Naive thymus-derived CD8-positive, alpha-beta T cell (primary cell): Measurements from ENCODE around the gene DYNC1H1. TPM values are rescaled to one million over a fixed set of nuclear protein-coding genes. Genes with fewer than 3 reads are reported as not detected.
"Not testable (repeated sequence)": the region's sequence is repeated elsewhere in the genome, so short reads cannot be mapped to it uniquely, and the experiment has no call there.

ENCODE experiments used
- ATAC-seq, 2 donors: fragments of 150-1000 bp; cut with Tn5 transposase in 1 of 2; sonication (Bioruptor Pico), chemical (Tn5 transposase) in 1 of 2; 1 replicate in 1 of 2; 2 replicates in 1 of 2; pipeline ENCODE4 v1.10.0; 2021; ENCODE audit warnings: mild to moderate bottlenecking in 2 of 2, moderate library complexity in 2 of 2
- POLR2A ChIA-PET: fragments of 350-600 bp; sonication (Branson Sonifier 250); formaldehyde crosslinking; loops from one replicate; lab custom pipeline; 2021; ENCODE audit warnings: antibody characterized with exemption; lab: Charles Lee
- DNase-seq, 10 donors: peaks; one replicate each; pipeline versions ENCODE4 v3.0.0 to v3.0.0-alpha.2; 2020 to 2022
- H3K27ac Mint-ChIP-seq, 10 donors: one replicate each; pipeline ENCODE4 v1.8.0; 2020 to 2022; ENCODE audit warnings: mild to moderate bottlenecking in 10 of 10, mixed read lengths in 10 of 10, moderate library complexity in 4 of 10, inconsistent platforms in 1 of 10
- H3K27me3 Mint-ChIP-seq, 5 donors: one replicate each; pipeline ENCODE4 v1.8.0; 2021 to 2022; ENCODE audit warnings: mixed read lengths in 5 of 5
- H3K36me3 Mint-ChIP-seq, 3 donors: one replicate each; pipeline ENCODE4 v1.8.0; 2020 to 2022; ENCODE audit warnings: mixed read lengths in 3 of 3, mild to moderate bottlenecking in 2 of 3, inconsistent platforms in 1 of 3
- H3K4me1 Mint-ChIP-seq, 4 donors: one replicate each; pipeline ENCODE4 v1.8.0; 2021 to 2022; ENCODE audit warnings: mixed read lengths in 4 of 4
- H3K4me3 Mint-ChIP-seq, 10 donors: one replicate each; pipeline ENCODE4 v1.8.0; 2020 to 2022; ENCODE audit warnings: mild to moderate bottlenecking in 10 of 10, mixed read lengths in 10 of 10, moderate library complexity in 6 of 10, inconsistent platforms in 1 of 10
- H3K9me3 Mint-ChIP-seq, 9 donors: one replicate each; pipeline ENCODE4 v1.8.0; 2020 to 2022; ENCODE audit warnings: mixed read lengths in 9 of 9, mild to moderate bottlenecking in 3 of 9, inconsistent platforms in 1 of 9, moderate library complexity in 1 of 9
- polyA plus RNA-seq, 3 donors: library from polyadenylated mRNA; unstranded; fragments of 300-500 nt; fragmentation: Illumina TruSeq; gene quantifications; one replicate each; pipeline ENCODE4 v1.2.3, GENCODE V29; 2021
- total RNA-seq, 8 experiments: library from RNA in 2 of 8; stranded (reverse) in 2 of 8; gene quantifications; one replicate each; pipeline ENCODE4 v1.2.3 and lab custom pipeline; 2021 to 2026

The DYNC1H1 gene
- total and polyA plus RNA-seq, 5 experiments from 2014 or later: 23.4 to 278 (median 42.0) TPM

GRCh38 chr14:102081231-102082080, 117.1 kb downstream of the DYNC1H1 start:
- no peak for ATAC-seq
- Mint-ChIP-seq H3K27ac (peak overlapping the region in 7 of 10 donors; percentile 33 to 100 (median 69)), H3K4me3 (peak overlapping the region in 8 of 10 donors; percentile 7 to 90 (median 32)), H3K9me3 (no peaks in the 10 kb centered on the region), H3K4me1 (peaks cover 23 to 64% (median 61%) of the 10 kb centered on the region in 4 donors), H3K36me3 (peaks cover 23 to 83% (median 42%) of the 10 kb centered on the region in 3 donors), H3K27me3 (no peaks in the 10 kb centered on the region)
- POLR2A ChIA-PET: interaction anchor here (0.6 kb wide), 1 partner anchor 27 kb away, joined by 3 read pairs; no protein-coding TSS in a partner anchor
- no peak for DNase-seq

DNA sequence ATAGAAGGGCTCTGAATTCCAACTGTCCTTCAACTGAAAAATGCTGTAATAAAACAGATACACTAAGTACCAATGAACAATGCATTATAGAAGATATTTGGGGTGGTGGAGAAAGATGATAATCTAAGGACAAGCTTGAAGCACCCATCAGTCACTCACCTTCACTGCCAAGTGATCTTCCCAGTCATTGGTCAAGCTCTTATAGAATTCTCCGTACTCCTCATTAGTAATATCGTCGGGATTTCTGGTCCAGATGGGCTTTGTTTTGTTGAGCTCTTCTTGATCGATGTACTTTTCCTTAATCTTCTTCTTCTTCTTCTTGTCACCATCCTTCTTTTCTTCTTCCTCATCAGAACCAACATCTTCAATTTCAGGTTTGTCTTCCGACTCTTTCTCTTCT, 120.1 kb downstream of the DYNC1H1 start:
- peak overlapping the region; percentile 48 to 100 (median 98) for H3K27ac Mint-ChIP-seq
- peak overlapping the region; percentile 90 to 98 (median 96) for H3K4me3 Mint-ChIP-seq
- not testable (repeated sequence) for H3K27me3 Mint-ChIP-seq, H3K9me3 Mint-ChIP-seq, DNase-seq, ATAC-seq
- H3K4me1 Mint-ChIP-seq: peaks cover 31 to 78% (median 77%) of the 10 kb centered on the region in 4 donors
- POLR2A ChIA-PET: interaction anchor here (0.9 kb wide), 1 partner anchor 273 kb away, joined by 3 read pairs; no protein-coding TSS in a partner anchor
- peaks cover 23 to 68% (median 39%) of the 10 kb centered on the region in 3 donors for H3K36me3 Mint-ChIP-seq

- POLR2A ChIA-PET: interaction anchor here (0.9 kb wide), 1 partner anchor 274 kb away, joined by 3 read pairs; no protein-coding TSS in a partner anchor
- peak overlapping the region; percentile 48 to 100 (median 98) for H3K27ac Mint-ChIP-seq
Observed at GRCh38 chr14:102084931-102085330, 120.6 kb downstream of the DYNC1H1 start.

DNA sequence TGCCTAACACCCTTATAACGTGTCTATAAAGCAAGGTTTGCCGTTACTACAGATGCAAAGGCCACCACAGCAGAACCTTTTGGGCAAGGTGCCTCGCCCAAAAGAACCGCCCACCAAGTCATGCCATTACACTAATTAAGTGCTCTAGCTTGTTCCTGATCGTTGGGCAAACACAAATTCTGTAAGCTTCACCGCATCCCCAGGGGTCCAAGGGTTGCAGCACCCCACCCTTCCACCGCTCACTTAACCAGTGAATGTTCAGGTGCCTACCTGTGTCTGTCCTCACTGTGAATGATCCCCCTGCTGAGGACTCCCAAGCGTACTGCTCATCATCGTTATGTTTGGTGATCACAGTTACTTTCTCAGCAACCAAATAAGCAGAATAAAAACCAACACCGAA, 121.1 kb downstream of the DYNC1H1 start:
- peak overlapping the region; percentile 91 to 100 (median 98) for H3K27ac Mint-ChIP-seq
- POLR2A ChIA-PET: no interaction called here
- no peaks in the 10 kb centered on the region for H3K9me3 Mint-ChIP-seq
- H3K4me1 Mint-ChIP-seq: peaks cover 37 to 81% (median 77%) of the 10 kb centered on the region in 4 donors
- H3K27me3 Mint-ChIP-seq: no peaks in the 10 kb centered on the region
- H3K4me3 Mint-ChIP-seq: peak overlapping the region; percentile 90 to 98 (median 96)
- H3K36me3 Mint-ChIP-seq: peaks cover 23 to 58% (median 39%) of the 10 kb centered on the region in 3 donors
- ATAC-seq: no peak
- DNase-seq: no peak

More at GRCh38 chr14:102084931-102085330, 120.6 kb downstream of the DYNC1H1 start:
- no peaks in the 10 kb centered on the region for H3K9me3 Mint-ChIP-seq
- ATAC-seq (no peak), DNase-seq (no peak)
- H3K4me1 Mint-ChIP-seq: peaks cover 33 to 82% (median 79%) of the 10 kb centered on the region in 4 donors
- no peaks in the 10 kb centered on the region for H3K27me3 Mint-ChIP-seq
- peaks cover 23 to 64% (median 39%) of the 10 kb centered on the region in 3 donors for H3K36me3 Mint-ChIP-seq
- H3K4me3 Mint-ChIP-seq: peak overlapping the region; percentile 90 to 98 (median 96)

DNA sequence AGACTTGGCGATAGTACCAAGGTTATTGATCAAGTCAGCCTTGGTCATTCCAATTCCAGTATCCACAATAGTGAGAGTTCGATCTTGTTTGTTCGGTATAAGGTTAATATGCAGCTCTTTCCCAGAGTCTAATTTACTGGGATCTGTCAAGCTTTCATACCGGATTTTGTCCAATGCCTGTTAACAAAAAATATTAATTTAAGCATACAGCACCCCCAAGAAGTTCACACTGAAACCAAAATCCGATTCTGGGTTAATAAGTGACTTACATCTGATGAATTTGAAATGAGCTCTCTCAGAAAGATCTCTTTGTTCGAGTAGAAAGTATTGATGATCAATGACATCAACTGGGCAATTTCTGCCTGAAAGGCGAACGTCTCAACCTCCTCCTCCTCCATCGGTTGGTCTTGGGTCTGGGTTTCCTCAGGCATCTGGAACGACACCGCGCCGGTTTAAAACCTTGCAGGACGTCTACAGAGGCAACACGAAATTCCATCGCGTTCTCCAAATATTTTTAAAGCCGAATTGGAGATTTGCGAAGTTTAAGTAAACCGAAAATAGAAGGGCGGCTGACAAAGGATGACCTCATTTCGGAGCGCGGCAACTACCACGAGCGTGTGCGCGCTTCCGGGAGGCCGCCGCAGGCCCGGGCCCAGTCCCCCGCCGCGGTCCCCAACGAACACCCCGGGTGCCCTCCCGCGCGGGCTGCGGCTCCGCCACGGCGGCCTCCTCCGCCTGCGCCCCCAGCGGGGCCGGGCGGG, 121.8 kb downstream of the DYNC1H1 start:
- no peaks in the 10 kb centered on the region for H3K9me3 Mint-ChIP-seq
- DNase-seq (peak in 9 of 10 donors; percentile 59 to 84 (median 67)), ATAC-seq (peak; percentile 52 to 61)
- H3K4me1 Mint-ChIP-seq: peaks cover 36 to 75% (median 73%) of the 10 kb centered on the region in 4 donors
- H3K36me3 Mint-ChIP-seq: peaks cover 23 to 52% (median 35%) of the 10 kb centered on the region in 3 donors
- H3K27ac Mint-ChIP-seq: peak overlapping the region; percentile 91 to 100 (median 98)
- no peaks in the 10 kb centered on the region for H3K27me3 Mint-ChIP-seq
- POLR2A ChIA-PET: interaction anchor here (0.5 to 1.1 kb wide), 3 partner anchors 27 to 1876 kb away, joined by 3 to 5 read pairs (median 4); partner anchors contain the start of gene DYNC1H1
- peak overlapping the region; percentile 90 to 98 (median 96) for H3K4me3 Mint-ChIP-seq

DNA sequence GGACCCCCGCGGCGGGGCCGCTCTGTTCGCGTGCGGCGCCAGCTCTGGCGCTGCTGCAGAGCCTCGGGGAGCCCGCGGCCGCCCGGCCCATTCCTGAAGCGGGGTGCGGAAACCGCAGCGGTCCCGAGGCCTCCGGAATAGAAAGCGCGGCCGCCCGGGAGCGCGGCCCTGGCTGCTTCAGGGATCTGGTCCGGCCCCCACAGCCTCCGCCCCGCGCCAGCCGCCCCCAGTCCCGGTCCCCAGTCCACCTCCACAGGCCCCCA, 122.3 kb downstream of the DYNC1H1 start:
- Mint-ChIP-seq H3K9me3 (no peaks in the 10 kb centered on the region), H3K27me3 (no peaks in the 10 kb centered on the region), H3K4me1 (peaks cover 35 to 70% (median 68%) of the 10 kb centered on the region in 4 donors), H3K4me3 (peak overlapping the region; percentile 78 to 96 (median 88)), H3K36me3 (peaks cover 23 to 47% (median 34%) of the 10 kb centered on the region in 3 donors), H3K27ac (peak overlapping the region; percentile 87 to 97 (median 96))
- POLR2A ChIA-PET: interaction anchor here (0.5 to 1.1 kb wide), 2 partner anchors 123 to 1876 kb away, joined by 4 to 5 read pairs; partner anchors contain the start of gene DYNC1H1
- ATAC-seq: peak in 1 of 2 donors; percentile 30
- DNase-seq: no peak

DNA sequence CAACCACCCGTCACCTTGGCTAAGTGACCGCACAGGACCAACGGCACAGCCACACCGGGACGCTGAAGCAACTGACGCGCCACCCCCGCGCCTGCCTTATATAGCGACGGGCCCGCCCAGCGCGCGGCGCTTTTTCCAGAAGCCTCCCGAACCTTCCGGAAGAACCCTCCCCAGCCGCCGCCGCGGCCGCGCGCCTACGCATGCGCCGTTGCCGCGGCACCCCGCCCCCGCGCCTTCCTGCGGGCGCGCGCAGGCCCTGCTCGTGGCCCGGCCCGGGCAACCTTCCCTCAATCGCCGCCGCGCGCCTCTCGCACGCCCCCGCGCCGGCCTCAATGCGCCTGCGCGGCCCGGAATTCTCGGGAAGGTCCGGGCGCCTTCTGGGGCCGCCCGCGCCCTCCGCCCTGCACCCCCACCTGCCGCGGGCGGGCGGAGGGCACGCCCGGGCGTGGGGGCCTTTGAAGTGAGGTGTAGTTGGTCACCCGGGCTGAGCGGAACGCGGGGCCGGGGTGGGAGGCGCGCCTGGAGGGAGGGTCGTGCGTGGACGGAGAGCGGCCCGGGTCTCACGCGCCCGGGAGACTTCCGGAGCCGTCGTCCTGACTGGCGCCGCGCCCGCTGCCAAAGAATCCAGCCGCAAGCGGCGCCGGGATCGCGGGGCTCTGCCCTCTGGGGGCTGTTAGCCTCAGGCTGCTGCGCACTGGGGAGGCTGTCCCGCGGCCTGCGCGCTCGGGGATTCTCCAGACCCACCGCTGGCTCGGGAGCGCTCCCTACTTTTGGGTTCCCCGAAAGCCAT, 122.8 kb downstream of the DYNC1H1 start, which contains the start of gene HSP90AA1:
HSP90AA1 (minus strand) TSS at position 73 of the 790 bp plus-strand sequence. CDS start 666 bp downstream, outside the sequence.
- DNase-seq: peak; percentile 89 to 97 (median 94)
- POLR2A ChIA-PET: interaction anchor here (0.5 to 1.7 kb wide), 10 partner anchors 8 to 1857 kb away, joined by 3 to 12 read pairs (median 5); partner anchors contain the start of gene DYNC1H1
- ATAC-seq: peak; percentile 66 to 79
- H3K9me3 Mint-ChIP-seq: no peaks in the 10 kb centered on the region
- H3K4me1 Mint-ChIP-seq: peaks cover 31 to 64% (median 63%) of the 10 kb centered on the region in 4 donors
- H3K4me3 Mint-ChIP-seq: peak within 1 kb of the TSS; percentile 90 to 98 (median 97)
- no peaks in the 10 kb centered on the region for H3K27me3 Mint-ChIP-seq
- H3K36me3 Mint-ChIP-seq: peaks cover 18 to 42% (median 31%) of the 10 kb centered on the region in 3 donors
- peak within 1 kb of the TSS; percentile 92 to 100 (median 98) for H3K27ac Mint-ChIP-seq

- DNase-seq: no peak
- Mint-ChIP-seq H3K27me3 (no peaks in the 10 kb centered on the region), H3K9me3 (no peaks in the 10 kb centered on the region), H3K27ac (peak overlapping the region; percentile 74 to 97 (median 95)), H3K36me3 (peaks cover 18 to 36% (median 26%) of the 10 kb centered on the region in 3 donors), H3K4me1 (peaks cover 28 to 61% (median 58%) of the 10 kb centered on the region in 4 donors), H3K4me3 (peak overlapping the region; percentile 85 to 97 (median 96))
- POLR2A ChIA-PET: interaction anchor here (0.5 to 1.7 kb wide), 11 partner anchors 9 to 1857 kb away, joined by 3 to 12 read pairs (median 5); partner anchors contain the start of gene DYNC1H1
- ATAC-seq: no peak
Observed at GRCh38 chr14:102087762-102088011, 123.3 kb downstream of the DYNC1H1 start.

GRCh38 chr14:102088012-102088792, 123.8 kb downstream of the DYNC1H1 start:
- Mint-ChIP-seq H3K4me3 (peak overlapping the region; percentile 85 to 97 (median 96)), H3K27ac (peak overlapping the region; percentile 85 to 97 (median 96)), H3K27me3 (no peaks in the 10 kb centered on the region), H3K4me1 (peaks cover 26 to 56% (median 53%) of the 10 kb centered on the region in 4 donors), H3K9me3 (no peaks in the 10 kb centered on the region), H3K36me3 (peaks cover 15 to 31% (median 24%) of the 10 kb centered on the region in 3 donors)
- POLR2A ChIA-PET: interaction anchor here (0.5 to 1.7 kb wide), 11 partner anchors 8 to 1858 kb away, joined by 3 to 12 read pairs (median 6); partner anchors contain the start of gene DYNC1H1
- DNase-seq (peak in 9 of 10 donors; percentile 26 to 69 (median 50)), ATAC-seq (peak; percentile 5 to 25)

DNA sequence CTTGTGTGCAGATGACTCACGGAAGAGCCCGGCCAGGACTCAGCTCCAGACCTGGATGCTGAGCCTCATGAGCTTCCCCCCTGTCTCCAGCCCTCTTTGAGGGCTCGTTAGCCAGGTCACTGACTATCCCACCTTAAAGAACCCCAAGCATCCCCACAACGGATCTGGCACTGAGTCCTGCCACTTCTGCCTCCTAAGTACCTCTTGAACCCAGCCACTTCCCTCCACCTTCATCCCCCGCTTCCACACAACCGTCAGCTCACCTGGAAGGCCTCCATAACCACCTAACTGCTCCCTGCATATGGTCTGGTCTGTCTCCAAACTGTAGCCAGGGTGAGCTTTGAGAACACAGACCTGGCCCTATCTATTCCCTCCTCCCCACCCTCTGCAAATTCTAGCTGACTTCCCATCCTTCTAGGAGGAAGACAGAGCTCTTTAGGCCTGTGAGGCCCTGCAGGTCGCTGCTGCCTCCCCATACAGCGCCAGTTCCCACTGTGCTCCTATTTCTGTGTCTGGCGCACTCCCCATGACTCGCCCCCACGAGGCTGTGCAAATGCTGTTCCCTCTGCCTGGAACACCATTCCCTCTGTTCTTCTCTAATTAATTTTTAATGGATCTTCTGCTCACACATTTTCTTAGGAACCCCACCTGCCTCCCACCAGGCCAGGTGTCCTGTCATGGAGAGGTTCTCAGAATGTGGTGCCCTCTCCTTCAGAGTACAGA, 125.4 kb downstream of the DYNC1H1 start:
- peak overlapping the region in 9 of 10 donors; percentile 32 to 97 (median 90) for H3K27ac Mint-ChIP-seq
- peak overlapping the region in 9 of 10 donors; percentile 80 to 97 (median 96) for H3K4me3 Mint-ChIP-seq
- ATAC-seq (no peak), DNase-seq (no peak)
- POLR2A ChIA-PET: interaction anchor here (0.5 to 0.9 kb wide), 3 partner anchors 13 to 133 kb away, joined by 3 to 7 read pairs (median 3); no protein-coding TSS in a partner anchor
- H3K36me3 Mint-ChIP-seq: peaks cover 9 to 16% (median 11%) of the 10 kb centered on the region in 3 donors
- H3K4me1 Mint-ChIP-seq: peaks cover 19 to 40% (median 37%) of the 10 kb centered on the region in 4 donors
- H3K9me3 Mint-ChIP-seq: no peaks in the 10 kb centered on the region
- no peaks in the 10 kb centered on the region for H3K27me3 Mint-ChIP-seq
